HG02981 (cell line): Measurements from ENCODE around the gene CAMK2B.

ENCODE experiments used
- ATAC-seq: cut with Tn5 transposase; IDR thresholded peaks from one replicate; pipeline ENCODE4 v1.9.1; 2021; ENCODE audit warnings: mild to moderate bottlenecking, moderate library complexity; ENCODE audit not compliant: unreplicated experiment

The CAMK2B gene

DNA sequence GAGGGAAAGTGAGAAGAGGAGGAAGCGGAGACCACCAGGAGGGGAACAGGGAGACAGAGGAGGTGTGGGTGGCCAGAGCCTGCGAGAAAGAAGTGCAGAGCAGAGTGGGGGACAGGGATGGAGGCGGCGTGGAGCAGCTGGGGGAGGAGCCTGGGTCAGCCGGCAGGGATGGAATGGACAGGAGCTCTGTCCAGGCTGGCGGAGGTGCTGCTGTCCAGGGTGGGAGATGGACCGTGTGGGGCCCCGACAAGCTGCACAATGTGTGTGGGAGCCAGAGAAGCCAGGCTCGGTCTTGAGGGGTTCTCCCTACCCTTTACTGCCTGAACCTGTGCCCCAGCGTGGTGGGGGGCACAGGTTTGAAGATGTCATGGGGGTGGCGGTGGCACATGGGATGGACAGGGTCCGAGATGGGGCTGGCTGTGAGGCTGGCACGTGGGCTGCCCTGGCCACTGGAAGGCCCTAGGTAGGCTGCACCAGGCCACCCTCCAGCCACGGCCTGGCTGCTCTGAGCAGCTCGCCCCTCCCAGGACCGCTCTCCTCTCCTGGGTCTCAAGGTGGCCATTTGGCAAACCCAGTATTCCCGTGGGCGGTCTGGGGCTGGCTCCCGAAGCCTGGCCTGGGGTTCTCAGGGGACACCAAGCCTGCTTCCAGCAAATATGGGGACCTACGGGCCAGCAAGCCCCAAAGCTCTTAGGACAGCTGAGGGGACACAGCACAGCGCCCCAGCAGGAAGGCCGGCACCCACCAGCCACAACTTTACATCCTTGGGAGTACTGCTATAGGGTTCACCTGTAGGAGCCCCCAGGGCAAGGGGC, 92.3 kb downstream of the CAMK2B start:
- ATAC-seq = no peak

DNA sequence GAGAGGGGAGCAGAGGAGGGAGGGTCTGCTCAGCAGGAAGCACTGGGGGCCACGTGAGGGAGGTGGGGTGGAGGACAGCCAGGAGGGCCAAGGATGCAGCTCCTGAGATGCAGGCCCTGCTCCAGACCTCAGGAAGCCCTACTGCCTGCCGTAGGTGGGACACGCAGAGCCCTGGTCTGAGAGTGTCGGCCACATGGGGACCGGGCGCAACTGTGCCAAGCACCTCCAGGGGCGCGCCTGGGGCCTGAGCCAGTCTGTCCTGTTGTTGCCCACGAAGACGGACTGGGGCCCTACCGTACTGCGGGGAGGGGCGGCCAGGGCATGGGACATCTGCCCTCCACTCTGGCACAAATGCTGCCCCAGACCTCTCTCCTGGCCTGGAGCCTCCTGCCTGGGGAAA, 93.0 kb downstream of the CAMK2B start:
- ATAC-seq = no peak

DNA sequence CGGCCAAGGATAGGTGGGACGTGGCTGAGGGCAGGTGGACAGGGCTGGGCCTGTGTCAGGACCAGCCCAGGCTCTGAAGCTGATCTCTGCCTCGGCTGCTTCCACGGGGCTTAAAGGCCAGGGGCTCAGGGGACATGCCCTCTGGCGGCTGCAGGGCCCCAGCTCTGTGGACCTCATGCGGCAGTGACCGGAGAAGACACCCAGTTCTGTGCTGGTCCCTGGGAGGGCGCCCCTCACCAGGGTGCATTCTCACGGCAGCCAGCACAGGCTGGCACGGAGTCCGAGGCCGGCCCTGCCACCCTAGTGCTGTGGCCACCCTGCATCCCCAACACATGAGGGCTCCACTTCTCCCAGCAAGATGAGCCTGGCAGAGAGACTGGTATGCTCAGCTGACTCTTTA, 94.3 kb downstream of the CAMK2B start:
- no peak for ATAC-seq

DNA sequence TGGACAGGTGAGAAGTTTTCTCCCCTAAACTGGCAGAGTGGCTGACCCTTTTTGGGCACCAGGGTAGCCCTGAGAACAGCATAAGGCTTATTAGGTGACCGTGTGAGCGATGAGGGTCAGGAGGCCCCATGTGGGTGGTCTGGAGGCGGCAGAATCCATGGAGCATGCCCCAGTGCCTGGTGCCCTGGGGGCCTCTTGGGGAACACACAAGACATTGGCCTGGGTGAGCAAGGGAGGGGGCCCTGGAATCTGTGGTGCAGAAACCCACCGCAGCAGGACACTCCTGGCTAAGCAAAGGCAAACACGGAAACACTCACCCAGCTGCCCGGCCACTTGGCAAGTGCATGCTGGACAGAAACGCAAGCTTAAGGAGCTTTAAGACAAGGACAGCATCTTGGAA, 95.1 kb downstream of the CAMK2B start:
- ATAC-seq = no peak

DNA sequence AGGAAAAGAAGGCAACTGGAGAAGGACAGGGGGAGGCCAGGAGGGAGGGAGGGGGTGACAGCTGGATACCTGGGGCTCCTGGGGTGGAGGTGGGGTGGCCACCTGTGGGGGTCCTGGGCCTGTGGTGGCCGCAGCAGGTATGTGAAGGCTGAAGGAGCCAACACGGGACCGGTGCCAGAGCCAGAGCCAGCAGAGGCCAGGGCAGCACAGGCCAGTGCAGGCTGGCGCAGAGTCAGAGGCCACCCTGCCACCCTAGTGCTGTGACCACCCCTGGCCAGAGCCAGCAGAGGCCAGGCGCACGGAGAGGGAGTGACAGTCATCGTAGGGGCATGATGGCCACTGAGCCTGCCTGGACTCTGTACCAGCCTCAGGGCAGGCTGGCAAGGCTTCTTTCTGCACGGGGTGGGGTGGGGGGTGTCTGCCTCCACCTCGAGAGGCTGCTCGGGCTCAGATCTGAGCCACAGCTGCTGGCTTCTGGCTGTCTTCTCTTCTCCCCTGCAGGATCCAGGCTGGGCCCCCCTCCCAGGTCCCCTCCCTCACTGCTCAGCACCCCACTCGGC, 95.8 kb downstream of the CAMK2B start:
- no peak for ATAC-seq

DNA sequence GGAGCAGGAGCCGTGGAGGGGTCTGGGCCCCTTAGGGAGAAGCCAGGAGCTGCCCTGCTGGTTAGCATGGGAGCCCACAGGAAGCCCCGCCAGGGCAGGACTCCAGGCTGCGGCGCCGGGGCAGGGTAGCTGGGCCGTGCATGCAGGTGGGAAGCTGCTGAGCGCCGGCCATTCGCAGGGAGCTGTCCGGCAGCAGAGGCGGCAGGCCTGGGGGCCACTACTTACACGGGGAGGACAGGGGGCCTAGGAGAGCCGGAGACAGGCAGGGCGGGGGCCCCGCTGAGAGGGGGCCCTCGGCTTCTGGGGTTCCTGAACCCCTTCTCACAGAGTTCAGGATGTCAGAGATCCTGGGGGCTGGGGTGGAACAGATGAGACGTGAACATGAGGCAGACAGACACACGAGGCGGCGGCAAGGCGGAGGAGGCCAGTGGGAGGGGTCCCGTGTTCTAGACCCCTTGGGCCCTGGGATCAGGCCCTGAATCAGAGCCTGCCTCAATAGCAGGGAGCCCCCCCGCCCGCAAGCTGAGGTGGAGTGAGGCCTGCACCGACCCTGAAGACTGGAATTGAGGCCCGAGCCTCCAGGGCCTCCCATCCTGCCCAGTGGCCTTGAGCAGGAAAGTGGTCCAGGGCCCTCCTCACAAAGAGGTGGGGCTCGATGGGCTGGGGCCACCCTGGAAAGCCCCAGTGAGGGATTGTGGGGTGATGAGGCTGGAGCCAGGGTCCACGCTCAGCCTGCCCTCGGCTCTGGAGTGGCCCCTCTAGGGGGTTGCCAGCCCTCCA, 96.6 kb downstream of the CAMK2B start:
- no peak for ATAC-seq

DNA sequence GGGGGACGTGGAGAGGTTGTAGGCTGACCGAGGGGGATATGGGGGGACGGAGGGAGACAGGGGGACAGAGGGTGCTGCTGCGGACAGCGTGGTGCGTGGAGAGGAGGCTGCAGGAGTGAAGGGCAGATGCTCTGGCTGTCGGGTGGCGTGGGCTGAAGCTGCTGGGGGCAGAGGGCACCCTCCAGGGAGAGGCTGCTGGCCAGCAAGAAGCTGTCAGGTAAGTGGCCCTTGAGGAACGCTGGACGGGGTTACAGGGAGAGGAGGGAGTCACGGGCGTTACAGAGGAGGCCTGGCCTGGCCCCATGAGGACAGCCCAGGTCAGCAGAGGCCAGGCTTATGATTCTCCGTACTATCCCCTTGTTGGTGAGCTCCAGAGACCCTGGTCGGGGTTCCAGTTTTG, 97.5 kb downstream of the CAMK2B start:
- no peak for ATAC-seq

DNA sequence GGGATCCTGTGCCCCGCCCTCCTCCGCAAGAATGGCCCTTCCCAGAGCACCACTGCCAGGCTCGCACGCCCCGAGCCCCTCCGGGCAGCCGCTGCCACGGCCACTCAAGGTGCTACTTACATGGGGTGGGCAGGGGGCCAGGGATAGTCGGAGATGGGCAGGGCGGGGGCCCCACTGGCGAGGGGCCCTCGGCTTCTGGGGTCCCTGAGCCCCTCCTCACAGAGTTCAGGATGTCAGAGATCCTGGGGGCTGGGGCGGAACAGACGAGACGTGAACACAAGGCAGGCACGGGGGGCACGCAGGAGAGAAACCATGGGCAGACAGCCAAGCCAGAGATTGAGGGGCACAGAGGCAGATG, 99.0 kb downstream of the CAMK2B start:
- no peak for ATAC-seq

DNA sequence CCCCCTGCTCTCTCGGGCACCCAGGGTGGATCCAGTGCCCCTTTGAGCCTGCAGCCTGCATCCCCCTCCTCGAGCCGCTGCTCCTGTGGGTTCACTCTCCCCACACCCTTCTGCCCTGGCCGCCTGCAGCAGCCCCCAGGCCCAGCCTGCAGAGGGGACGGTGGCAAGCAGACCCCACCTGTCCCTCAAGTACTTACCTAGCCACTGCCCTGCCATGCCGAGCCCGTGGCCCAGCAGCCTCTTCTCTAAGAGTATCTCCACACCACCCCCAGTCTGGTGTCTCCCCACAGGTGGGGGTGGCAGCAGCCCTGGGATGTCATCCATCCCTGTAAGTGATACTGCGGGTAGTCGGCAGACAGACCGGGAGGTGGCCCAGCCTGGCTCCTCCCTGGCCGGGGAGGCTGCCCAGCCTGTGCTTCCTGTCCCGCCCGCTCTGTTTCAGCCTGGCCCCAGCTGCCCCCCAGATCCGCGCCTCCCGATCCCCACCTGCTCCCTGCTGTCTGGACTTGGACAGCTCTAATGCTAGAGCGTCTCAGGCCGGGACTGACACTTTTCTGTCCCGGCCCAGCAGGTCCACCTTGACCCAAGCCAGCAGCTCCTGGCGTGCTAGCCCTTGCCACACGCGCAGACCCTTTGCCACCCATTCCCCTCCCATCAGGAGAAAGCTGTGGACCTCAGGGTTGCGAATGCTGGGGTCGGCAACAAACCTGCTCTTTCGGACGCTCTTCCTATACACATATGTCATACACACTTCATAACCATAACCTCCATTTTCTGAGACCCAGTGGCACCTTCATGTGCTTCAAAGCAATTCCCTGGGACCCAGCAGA, 99.6 kb downstream of the CAMK2B start:
- ATAC-seq = no peak

DNA sequence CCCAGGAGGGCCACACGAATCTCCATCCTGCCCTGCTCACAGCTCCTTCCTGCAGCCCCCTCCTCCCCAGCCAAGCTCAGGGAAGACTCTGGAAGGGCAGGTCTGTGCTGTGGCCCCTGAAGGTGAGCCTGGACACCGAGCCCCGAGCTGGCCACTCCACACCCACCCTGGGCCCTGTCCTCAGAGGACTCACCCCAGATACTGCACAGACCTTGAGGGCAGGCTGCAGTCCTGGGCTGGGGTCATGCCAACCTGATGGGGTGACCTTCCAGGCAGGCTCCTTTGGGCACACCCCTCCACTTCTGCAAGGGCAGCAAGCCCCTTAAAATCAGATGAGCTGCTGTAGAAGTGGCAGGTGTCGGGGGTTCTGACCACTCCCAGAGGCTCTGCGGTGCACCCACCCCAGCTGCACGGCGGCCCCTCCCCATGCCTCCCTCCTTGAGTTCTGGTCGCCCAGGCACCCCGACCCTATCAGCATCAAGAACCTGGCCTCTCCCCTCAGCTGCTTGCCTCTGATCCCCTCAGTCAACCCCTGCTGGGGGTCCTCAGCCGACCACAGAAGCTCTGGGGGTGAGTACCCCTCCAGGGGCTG, 100.3 kb downstream of the CAMK2B start:
- ATAC-seq = no peak

DNA sequence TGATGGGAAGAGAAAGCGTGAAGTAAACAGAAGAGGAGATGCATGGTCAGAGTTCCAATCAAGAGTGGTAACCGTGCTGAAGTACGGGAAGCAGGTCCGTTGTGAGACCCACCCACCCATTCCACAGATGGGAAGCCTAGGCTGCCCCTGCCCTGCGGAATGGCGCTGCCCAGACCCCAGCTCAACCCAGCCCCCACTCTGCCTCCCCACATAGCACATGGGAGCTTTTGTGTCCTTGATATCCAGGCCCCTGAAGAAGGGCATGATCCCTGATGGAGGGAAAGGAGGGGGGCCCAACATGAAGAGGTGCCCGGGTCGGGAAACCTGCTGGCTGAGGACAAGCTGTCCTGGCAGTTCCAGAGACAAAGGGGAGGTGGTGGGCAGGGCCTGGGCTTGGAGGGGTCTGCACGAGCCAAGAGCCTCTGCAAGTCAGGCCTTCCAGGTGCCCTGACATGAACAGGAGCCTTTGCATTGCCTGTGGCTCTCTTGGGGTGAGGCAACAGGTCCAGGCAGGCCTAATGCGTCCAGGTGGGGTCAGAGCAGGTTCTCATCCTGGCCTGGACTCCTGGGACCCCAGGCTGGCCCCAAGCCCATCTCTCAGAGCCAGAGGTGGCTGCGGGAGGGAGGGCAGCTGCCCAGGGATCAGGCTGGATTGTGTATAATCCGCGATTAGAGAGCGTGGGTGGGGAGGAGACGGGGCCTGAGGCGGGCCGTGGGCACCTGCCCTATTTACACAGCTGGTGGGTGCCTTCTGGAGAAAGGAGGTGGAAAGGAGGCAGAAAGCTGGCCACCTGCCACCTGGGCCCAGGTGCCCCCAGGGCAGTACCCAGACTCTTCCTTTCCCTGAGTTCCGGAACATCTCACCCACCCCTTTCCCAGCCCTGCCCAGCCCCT, 101.1 kb downstream of the CAMK2B start:
- no peak for ATAC-seq

DNA sequence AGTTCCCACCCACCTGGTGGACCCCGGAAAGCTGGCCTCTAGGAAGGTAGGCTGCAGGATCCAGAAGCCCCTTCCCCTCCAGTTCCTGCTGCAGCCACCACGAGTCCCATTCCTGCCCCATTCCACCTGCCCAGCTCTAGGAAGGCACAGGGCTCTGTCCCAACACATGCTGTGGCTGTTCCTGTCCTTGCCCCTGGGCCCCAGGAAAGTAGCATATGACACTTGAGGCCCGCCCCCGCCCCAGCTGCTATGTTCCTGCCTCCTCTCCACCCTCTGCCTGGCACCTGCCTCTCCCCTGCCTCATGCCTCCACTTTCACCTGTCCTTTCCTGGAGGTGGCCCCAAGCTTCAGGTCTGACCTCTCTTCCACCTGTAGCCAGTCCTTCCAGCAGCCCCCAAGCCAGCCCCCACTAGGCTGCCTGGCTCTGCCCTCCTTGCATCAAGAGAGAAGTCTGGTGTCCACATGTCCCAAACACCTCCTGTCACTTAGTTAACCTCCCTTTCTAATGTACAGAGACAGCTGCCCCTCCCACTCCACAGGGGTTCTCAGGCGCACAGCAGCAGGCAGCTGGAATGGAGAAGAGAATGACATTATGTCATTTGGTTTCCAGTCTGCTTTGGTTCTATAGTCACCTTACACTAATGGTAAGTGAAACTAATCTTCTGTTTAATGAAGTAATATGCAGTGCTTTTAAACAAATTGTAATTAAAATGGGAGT, 101.9 kb downstream of the CAMK2B start:
- no peak for ATAC-seq

DNA sequence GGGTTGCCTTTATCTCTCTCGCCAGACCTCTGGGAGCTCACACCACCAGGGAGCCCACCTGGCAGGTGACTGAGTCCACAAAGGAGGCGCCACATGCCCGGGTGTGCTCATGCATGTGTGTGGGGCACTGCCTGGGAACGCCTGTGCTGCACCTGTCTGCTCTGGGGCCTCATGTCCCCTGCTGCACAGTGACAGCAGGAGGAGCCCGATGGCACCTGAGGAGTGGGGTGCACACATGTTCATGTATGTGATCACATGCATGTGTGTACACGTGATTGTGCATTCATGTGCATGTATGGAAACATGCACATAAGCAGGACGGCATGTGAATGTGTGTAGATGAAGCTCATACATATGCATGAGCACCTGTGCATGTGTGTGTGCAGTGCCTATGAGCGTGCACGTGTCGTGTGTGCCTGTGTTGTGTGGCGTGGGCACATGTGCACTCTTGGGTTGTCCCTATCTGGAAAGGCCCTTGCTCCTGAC, 102.6 kb downstream of the CAMK2B start:
- no peak for ATAC-seq

DNA sequence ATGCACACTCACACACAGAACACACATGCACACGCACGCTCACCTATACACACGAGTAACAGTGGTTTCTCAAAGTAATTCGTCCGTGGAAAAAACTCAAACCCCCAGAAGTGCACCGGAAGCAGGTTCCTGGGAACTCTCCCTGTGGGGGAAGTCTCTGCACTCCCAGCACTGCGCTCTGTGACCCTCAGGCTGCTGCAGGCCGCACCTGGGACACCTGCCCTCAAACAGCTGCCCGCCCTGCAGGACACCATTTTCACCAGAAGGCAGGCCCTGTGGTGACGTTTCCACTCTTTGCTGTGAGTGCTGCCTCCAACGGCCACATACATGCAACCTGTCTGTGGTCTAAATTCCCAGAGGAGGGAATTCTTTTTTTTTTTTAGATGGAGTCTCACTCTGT, 103.3 kb downstream of the CAMK2B start:
- ATAC-seq = no peak

DNA sequence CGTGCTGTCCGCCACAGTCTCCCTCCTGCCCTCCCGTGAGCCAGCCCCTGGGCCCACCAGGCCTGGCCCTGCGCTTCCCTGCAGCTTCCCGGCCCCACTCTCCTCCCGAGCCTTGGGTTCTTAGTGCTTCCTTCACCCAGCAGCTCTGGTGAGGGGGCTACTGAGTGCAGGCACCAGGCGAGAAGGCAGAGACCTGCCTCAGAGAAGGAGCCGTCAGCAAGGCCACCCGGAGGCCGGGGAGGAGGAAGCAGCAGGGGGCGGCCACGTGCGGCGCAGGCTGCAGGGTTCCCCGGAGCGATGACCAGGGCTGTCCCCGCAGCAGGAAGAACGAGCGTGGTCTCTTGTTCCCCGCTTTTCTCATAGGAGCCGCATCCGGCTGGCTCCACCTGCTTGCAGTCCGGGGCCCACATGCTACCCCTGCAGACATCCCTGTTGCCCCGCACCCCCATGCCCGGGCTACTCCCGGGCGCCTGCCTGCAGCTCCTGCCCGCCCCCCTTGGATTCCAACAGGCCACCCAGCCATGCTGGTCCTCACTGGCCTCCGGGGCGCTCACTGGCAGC, 104.1 kb downstream of the CAMK2B start:
- ATAC-seq = no peak

DNA sequence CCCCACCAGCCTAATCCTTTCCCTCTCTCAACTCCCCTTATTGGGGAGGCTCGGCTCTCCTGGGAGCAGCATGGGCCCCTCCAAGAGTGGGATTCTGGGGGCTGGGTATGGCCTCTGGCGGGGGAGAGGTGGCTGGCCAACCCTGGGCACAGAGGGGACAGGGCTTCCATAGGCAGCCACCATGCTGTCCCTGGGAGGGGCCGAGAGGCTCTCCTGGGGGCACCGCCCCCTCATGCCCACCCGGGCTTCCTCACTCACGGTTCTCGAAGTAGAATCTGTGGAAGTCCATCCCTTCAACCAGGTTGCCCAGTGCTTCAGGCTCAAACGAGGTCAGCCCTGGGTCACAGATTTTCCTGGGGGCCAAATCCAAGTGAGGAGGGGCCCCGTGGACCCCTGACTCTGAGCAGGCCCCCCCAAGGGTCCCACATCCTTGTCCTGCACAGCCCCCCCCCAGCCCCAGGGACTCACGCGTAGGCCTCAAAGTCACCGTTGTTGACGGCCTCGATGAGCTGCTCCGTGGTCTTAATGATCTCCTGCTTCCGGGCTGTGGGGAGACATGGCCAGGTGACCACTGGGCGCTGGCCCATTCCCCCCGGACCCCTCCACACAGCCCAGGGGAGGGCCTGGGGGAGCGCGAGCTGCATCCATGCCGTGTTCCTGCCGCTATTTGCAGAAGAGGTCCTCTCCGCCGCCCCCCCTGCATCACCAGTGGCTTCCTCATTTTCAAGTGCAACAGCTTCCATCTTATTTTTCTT, 104.9 kb downstream of the CAMK2B start:
- no peak for ATAC-seq

DNA sequence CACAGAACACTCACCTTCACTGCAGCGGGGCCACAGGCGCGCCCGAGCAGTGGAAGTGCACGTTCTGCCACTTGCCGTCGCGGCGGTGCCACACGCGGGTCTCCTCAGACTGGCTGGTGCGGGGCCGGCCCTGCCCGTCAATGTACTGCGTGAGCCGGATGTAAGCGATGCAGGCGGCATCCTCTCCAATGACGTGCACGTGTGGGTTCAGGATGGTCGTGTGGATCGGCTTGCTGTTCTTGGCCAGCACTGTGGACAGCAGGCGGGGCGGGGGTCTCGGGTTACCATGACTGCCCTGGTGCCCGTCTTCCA, 105.4 kb downstream of the CAMK2B start:
- no peak for ATAC-seq

DNA sequence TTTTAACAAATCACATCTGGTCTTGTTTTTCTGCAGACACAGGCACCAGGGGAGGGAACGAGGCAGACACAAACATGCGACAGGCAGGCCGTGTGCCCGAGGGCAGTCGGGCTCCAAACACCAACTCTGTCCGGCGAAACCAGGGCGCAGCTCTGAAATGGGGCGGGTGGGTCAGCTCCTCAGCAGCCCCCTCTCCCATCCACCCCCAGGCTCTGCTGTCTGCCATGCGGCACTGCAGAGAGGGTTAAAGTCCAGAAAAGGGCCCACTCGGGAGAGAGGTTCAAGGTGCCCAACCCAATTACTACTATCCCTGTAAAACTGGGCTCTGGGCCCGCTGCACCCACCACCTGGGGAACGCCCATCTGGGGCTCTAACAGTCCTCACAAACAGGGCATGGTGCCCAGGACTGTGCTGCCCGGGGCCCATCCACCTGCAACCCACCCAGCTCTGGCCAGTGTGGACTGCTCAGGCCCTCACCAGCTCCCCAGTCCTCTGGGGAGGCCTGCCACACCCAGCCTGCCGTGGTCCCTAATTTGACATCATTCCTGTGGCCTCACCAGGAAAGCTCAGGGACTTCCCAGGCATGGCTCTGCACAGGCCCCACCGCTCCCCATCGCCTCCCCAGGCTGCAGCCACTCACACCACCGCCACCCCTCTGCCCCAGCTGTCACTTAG, 105.9 kb downstream of the CAMK2B start:
- no peak for ATAC-seq
